SK-N-SH (cell line): ENCODE measurements around the gene RFX4.

Experiments used
- CTCF ChIP-seq: fragments of 200-600 bp; sonication (generic); IDR thresholded peaks from 2 replicates; pipeline ENCODE4 v1.6.1; 2017; ENCODE audit warnings: antibody characterized with exemption, mild to moderate bottlenecking, moderate library complexity
- ELF1 ChIP-seq: IDR thresholded peaks from 2 replicates; pipeline ENCODE4 v1.4.0; 2012
- EP300 ChIP-seq, 2 experiments: IDR thresholded peaks; 2 replicates each; pipeline versions ENCODE4 v1.4.0 to v1.6.1; 2012; ENCODE audit warnings: borderline replicate concordance in 1 of 2, low read depth in 1 of 2, low read length in 1 of 2
- FOXJ3 ChIP-seq: sonication (generic); formaldehyde crosslinking; IDR thresholded peaks from 2 replicates; pipeline ENCODE4 v1.5.1; 2020; ENCODE audit warnings: mild to moderate bottlenecking, missing genetic modification reagents
- FOXM1 ChIP-seq: IDR thresholded peaks from 2 replicates; pipeline ENCODE4 v1.4.0; 2012; ENCODE audit warnings: low read depth, mild to moderate bottlenecking
- GATA2 ChIP-seq: sonication (generic); formaldehyde crosslinking; IDR thresholded peaks from 2 replicates; pipeline ENCODE4 v1.5.0; 2020; ENCODE audit warnings: mild to moderate bottlenecking, missing genetic modification reagents
- JUND ChIP-seq: IDR thresholded peaks from 2 replicates; pipeline ENCODE4 v1.4.0; 2012
- MAX ChIP-seq: IDR thresholded peaks from 2 replicates; pipeline ENCODE4 v1.4.0; 2012; ENCODE audit warnings: low read depth
- POLR2AphosphoS5 ChIP-seq: IDR thresholded peaks from 2 replicates; pipeline ENCODE4 v1.6.1; 2012; ENCODE audit warnings: low read depth, low read length
- RAD21 ChIP-seq: IDR thresholded peaks from 2 replicates; pipeline ENCODE4 v1.6.1; 2012; ENCODE audit warnings: mild to moderate bottlenecking, low read length
- REST ChIP-seq: IDR thresholded peaks from 2 replicates; pipeline ENCODE4 v1.6.1; 2012; ENCODE audit warnings: mild to moderate bottlenecking, low read depth, low read length, moderate library complexity
- TEAD4 ChIP-seq: IDR thresholded peaks from 2 replicates; pipeline ENCODE4 v1.4.0; 2012; ENCODE audit warnings: mild to moderate bottlenecking, borderline replicate concordance; ENCODE audit not compliant: insufficient read depth
- USF2 ChIP-seq: fragments of 150-350 bp; IDR thresholded peaks from 2 replicates; pipeline ENCODE4 v1.6.1; 2017; ENCODE audit warnings: antibody characterized with exemption, low read length, low read depth, borderline replicate concordance
- YY1 ChIP-seq: IDR thresholded peaks from 2 replicates; pipeline ENCODE4 v1.4.0; 2012; ENCODE audit warnings: low read depth, mild to moderate bottlenecking

GRCh38 chr12:106733660-106734059, 150.9 kb downstream of the RFX4 start:
- TF ChIP-seq CTCF (no peak), POLR2AphosphoS5 (no peak), MAX (no peak), FOXM1 (no peak), RAD21 (no peak), YY1 (no peak), GATA2 (no peak), TEAD4 (no peak), JUND (no peak; the same call in 1 of the 2 replicates), REST (no peak), ELF1 (no peak), FOXJ3 (CRISPR knock-in tag) (no peak), EP300 (IDR thresholded peaks at IDR 0.05; ENCODE audit: borderline replicate concordance in 1 of 2, low read depth in 1 of 2, low read length in 1 of 2) (no peak), USF2 (no peak)
